HEK293T (cell line): ENCODE results near the gene PBXIP1.
A peak's percentile ranks its signal among the peaks of the same experiment; 100 is the strongest.

Experiments used
- ARNT ChIP-seq: fragments of 450-650 bp; IDR thresholded peaks from 2 replicates; pipeline ENCODE4 v1.6.1; 2017; ENCODE audit warnings: mild to moderate bottlenecking
- BHLHE40 ChIP-seq: fragments of 450-650 bp; IDR thresholded peaks from 2 replicates; pipeline ENCODE4 v1.6.1; 2016; ENCODE audit warnings: mild to moderate bottlenecking, moderate library complexity, borderline replicate concordance
- CTBP1 ChIP-seq: fragments of 450-650 bp; IDR thresholded peaks from 2 replicates; pipeline ENCODE4 v1.6.1; 2016; ENCODE audit warnings: borderline replicate concordance
- HDGF ChIP-seq: fragments of 450-650 bp; IDR thresholded peaks from 2 replicates; pipeline ENCODE4 v1.6.1; 2017; ENCODE audit warnings: antibody characterized with exemption, borderline replicate concordance
- L3MBTL2 ChIP-seq: fragments of 450-650 bp; conservative IDR thresholded peaks from 2 replicates; pipeline ENCODE4 v1.6.1; 2016; ENCODE audit warnings: mild to moderate bottlenecking
- NFRKB ChIP-seq: fragments of 450-650 bp; IDR thresholded peaks from 2 replicates; pipeline ENCODE4 v1.6.1; 2016; ENCODE audit warnings: mild to moderate bottlenecking, moderate library complexity
- PKNOX1 ChIP-seq: fragments of 450-650 bp; IDR thresholded peaks from 2 replicates; pipeline ENCODE4 v1.6.1; 2016
- SP1 ChIP-seq: fragments of 450-650 bp; IDR thresholded peaks from 2 replicates; pipeline ENCODE4 v1.6.1; 2017
- TARDBP ChIP-seq: fragments of 450-650 bp; IDR thresholded peaks from 2 replicates; pipeline ENCODE4 v1.6.1; 2016

GRCh38 chr1:154936555-154937084, 19.3 kb downstream of the PBXIP1 start, which contains the start of gene PMVK:
- TF ChIP-seq HDGF (no peak), ARNT (no peak), CTBP1 (peak; percentile 24; the same call in 1 of the 2 replicates), SP1 (no peak), NFRKB (no peak), BHLHE40 (no peak), TARDBP (no peak), PKNOX1 (no peak), L3MBTL2 (peak; percentile 100)
